Endodermal cell (in vitro differentiated cells): ENCODE measurements around the gene PLEKHS1. TPM values are rescaled to one million over a fixed set of nuclear protein-coding genes. Genes with fewer than 3 reads are reported as not detected.

Experiments used
- DNase-seq: peaks from one replicate; pipeline ENCODE4 v3.0.0-alpha.2; 2017
- H3K27ac ChIP-seq: 2 replicates; pipeline ENCODE4 v1.5.1; 2013; ENCODE audit warnings: mild to moderate bottlenecking, low read depth, low read length, moderate library complexity
- H3K27me3 ChIP-seq: 2 replicates; pipeline ENCODE4 v1.6.1; 2013; ENCODE audit warnings: mild to moderate bottlenecking, low read length, moderate library complexity; ENCODE audit not compliant: insufficient read depth, control insufficient read depth, poor library complexity, severe bottlenecking
- H3K36me3 ChIP-seq: 2 replicates; pipeline ENCODE4 v1.7.0; 2013; ENCODE audit warnings: mild to moderate bottlenecking, low read length, moderate library complexity; ENCODE audit not compliant: control insufficient read depth, insufficient read depth
- H3K4me1 ChIP-seq: one replicate; pipeline ENCODE4 v1.7.0; 2013; ENCODE audit warnings: low read length; ENCODE audit not compliant: control insufficient read depth, insufficient read depth
- H3K4me3 ChIP-seq: 2 replicates; pipeline ENCODE4 v1.5.1; 2013; ENCODE audit warnings: mild to moderate bottlenecking, low read length, moderate library complexity
- H3K9ac ChIP-seq: 2 replicates; pipeline ENCODE4 v1.6.1; 2013; ENCODE audit warnings: mild to moderate bottlenecking, low read length, moderate library complexity; ENCODE audit not compliant: poor library complexity, severe bottlenecking; ENCODE audit errors: extremely low read depth
- H3K9me3 ChIP-seq: 2 replicates; pipeline ENCODE4 v1.6.1; 2013; ENCODE audit warnings: mild to moderate bottlenecking, low read length, moderate library complexity; ENCODE audit not compliant: control insufficient read depth
- H3K27ac Mint-ChIP-seq: 2 replicates; pipeline ENCODE4 v1.8.0; 2020; ENCODE audit warnings: mixed read lengths
- H3K27me3 Mint-ChIP-seq: 2 replicates; pipeline ENCODE4 v1.8.0; 2021; ENCODE audit warnings: mild to moderate bottlenecking, mixed read lengths; ENCODE audit not compliant: insufficient read depth
- H3K36me3 Mint-ChIP-seq: 2 replicates; pipeline ENCODE4 v1.8.0; 2020; ENCODE audit warnings: low read depth, mixed read lengths
- H3K4me1 Mint-ChIP-seq: 2 replicates; pipeline ENCODE4 v1.8.0; 2020; ENCODE audit warnings: mixed read lengths
- H3K4me3 Mint-ChIP-seq: 2 replicates; pipeline ENCODE4 v1.8.0; 2020; ENCODE audit warnings: mild to moderate bottlenecking, moderate library complexity, mixed read lengths
- H3K9me3 Mint-ChIP-seq: 2 replicates; pipeline ENCODE4 v1.8.0; 2020; ENCODE audit warnings: mild to moderate bottlenecking, mixed read lengths
- CTCF ChIP-seq: fragments of 200-600 bp; sonication (generic); conservative IDR thresholded peaks from 2 replicates; pipeline ENCODE4 v1.5.0; 2021; ENCODE audit warnings: antibody characterized with exemption, mild to moderate bottlenecking
- WGBS, 2 experiments: methylation state at CpG; one replicate each; pipeline versions ENCODE4 v1.1.5 to v1.1.7; 2013; ENCODE audit warnings: missing lambda C conversion rate in 2 of 2, mixed read lengths in 1 of 2; ENCODE audit not compliant: insufficient coverage in 1 of 2, insufficient read length in 1 of 2; 5-methylcytosine and 5-hydroxymethylcytosine counted together
- total RNA-seq, 2 donors: library from RNA; stranded (reverse); fragmentation: NEBNext Ultra II Directional in 1 of 2; extraction: Animal tissue kit (Norgen Biotek cat#: 25700) in 1 of 2; gene quantifications; 2 replicates in 1 of 2; 3 replicates in 1 of 2; pipeline ENCODE4 v1.2.1, GENCODE V29; 2021

PLEKHS1 gene
- total RNA-seq, 2 donors from 2014 or later: not detected

GRCh38 chr10:113720386-113720785 lies 31.1 kb upstream of the PLEKHS1 start:
- Histone ChIP-seq H3K36me3 (peaks cover 25% of the 10 kb centered on the region), H3K9ac (no peak overlapping the region), H3K27me3 (no peaks in the 10 kb centered on the region), H3K27ac (no peak overlapping the region), H3K4me3 (no peak overlapping the region), H3K9me3 (no peaks in the 10 kb centered on the region), H3K4me1 (no peaks in the 10 kb centered on the region)
- Mint-ChIP-seq H3K36me3 (peaks cover 39% of the 10 kb centered on the region), H3K27me3 (no peaks in the 10 kb centered on the region), H3K9me3 (no peaks in the 10 kb centered on the region), H3K27ac (no peak overlapping the region), H3K4me3 (no peak overlapping the region), H3K4me1 (no peaks in the 10 kb centered on the region)
- TF ChIP-seq CTCF: no peak
- DNase-seq: no peak
- 91 to 97% methylated on average over 7 to 8 of the region's 8 CpGs for WGBS, 2 experiments

GRCh38 chr10:113732160-113732881 lies 19.2 kb upstream of the PLEKHS1 start:
- TF ChIP-seq CTCF: no peak
- no peak overlapping the region for H3K27ac ChIP-seq
- peaks cover 35% of the 10 kb centered on the region for H3K36me3 Mint-ChIP-seq
- H3K27me3 Mint-ChIP-seq: peaks cover 2% of the 10 kb centered on the region
- no peak for DNase-seq
- no peaks in the 10 kb centered on the region for H3K4me1 ChIP-seq
- H3K4me3 Mint-ChIP-seq: no peak overlapping the region
- WGBS, 2 experiments: 92 to 93% methylated on average over 6 to 9 of the region's 9 CpGs
- H3K9me3 Mint-ChIP-seq: no peaks in the 10 kb centered on the region
- peaks cover 13% of the 10 kb centered on the region for H3K4me1 Mint-ChIP-seq
- H3K27me3 ChIP-seq: no peaks in the 10 kb centered on the region
- no peak overlapping the region for H3K9ac ChIP-seq
- no peaks in the 10 kb centered on the region for H3K9me3 ChIP-seq
- no peak overlapping the region for H3K4me3 ChIP-seq
- H3K27ac Mint-ChIP-seq: no peak overlapping the region
- peaks cover 25% of the 10 kb centered on the region for H3K36me3 ChIP-seq

GRCh38 chr10:113732966-113733365 lies 18.5 kb upstream of the PLEKHS1 start:
- WGBS, 2 experiments: 88 to 95% methylated on average over 2 to 4 of the region's 4 CpGs
- no peak overlapping the region for H3K27ac Mint-ChIP-seq
- H3K9ac ChIP-seq: no peak overlapping the region
- peaks cover 30% of the 10 kb centered on the region for H3K36me3 Mint-ChIP-seq
- no peak for TF ChIP-seq CTCF
- no peaks in the 10 kb centered on the region for H3K9me3 Mint-ChIP-seq
- DNase-seq: no peak
- H3K4me3 Mint-ChIP-seq: no peak overlapping the region
- no peak overlapping the region for H3K27ac ChIP-seq
- H3K36me3 ChIP-seq: peaks cover 23% of the 10 kb centered on the region
- H3K4me1 Mint-ChIP-seq: peaks cover 14% of the 10 kb centered on the region
- H3K27me3 Mint-ChIP-seq: peaks cover 2% of the 10 kb centered on the region
- no peaks in the 10 kb centered on the region for H3K4me1 ChIP-seq
- H3K27me3 ChIP-seq: no peaks in the 10 kb centered on the region
- no peaks in the 10 kb centered on the region for H3K9me3 ChIP-seq
- H3K4me3 ChIP-seq: no peak overlapping the region
